Hematopoietic multipotent progenitor cell (in vitro differentiated cells): ENCODE results near the gene TBX2. TPM values are rescaled to one million over a fixed set of nuclear protein-coding genes. Genes with fewer than 3 reads are reported as not detected.
"Not testable (repeated sequence)": the region's sequence is repeated elsewhere in the genome, so short reads cannot be mapped to it uniquely, and the experiment has no call there.

Experiments
- DNase-seq, 3 donors: peaks; one replicate each; pipeline ENCODE4 v3.0.0-alpha.2; 2011 to 2015; ENCODE audit warnings: low read depth in 2 of 3, low spot score in 2 of 3
- total RNA-seq: library from RNA; depleted of rRNA; stranded (reverse); fragments of >200 nt; gene quantifications from one replicate; pipeline ENCODE4 v1.2.3, GENCODE V29; 2012

Gene TBX2
- total RNA-seq, 1 donor = under 0.01 TPM

DNA sequence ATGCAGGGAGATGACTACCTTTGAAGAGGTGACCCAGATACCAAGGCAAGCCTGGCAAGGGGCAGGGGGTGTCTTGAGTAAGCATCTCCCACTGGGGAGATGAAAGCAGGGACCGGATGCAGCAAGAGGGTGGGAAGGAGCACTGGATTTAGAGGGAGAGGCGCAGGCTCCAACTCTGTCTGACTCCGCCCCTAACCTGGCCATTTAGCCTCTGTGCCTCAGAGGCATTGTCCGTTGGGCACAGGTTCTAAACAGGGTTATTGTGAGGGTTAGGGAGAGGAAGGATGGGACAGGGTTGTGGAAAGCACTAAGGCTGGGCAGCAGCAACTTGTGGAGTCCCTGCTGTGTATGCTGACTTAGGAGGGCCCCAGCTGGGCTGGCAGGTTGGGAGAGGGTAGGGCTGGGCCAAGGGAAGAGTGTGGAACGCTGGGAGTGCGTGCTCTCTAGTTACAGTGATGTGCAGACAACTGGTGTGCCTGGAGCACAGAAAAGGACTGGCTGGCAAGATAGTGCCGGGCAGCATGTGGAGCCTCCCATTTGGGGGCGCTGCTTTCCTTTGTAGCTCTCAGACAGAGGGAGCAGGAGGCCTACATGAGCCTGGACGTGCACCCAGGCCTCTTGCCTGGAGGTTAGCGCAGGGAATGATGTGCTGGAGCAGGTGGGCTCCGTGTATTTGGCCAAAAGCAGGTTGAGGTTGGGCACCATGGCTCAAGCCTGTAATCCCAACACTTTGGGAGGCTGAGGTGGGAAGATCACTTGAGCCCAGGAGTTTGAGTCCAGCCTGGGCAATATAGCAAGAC is 26.2 kb downstream of the TBX2 start:
- no peak for DNase-seq

DNA sequence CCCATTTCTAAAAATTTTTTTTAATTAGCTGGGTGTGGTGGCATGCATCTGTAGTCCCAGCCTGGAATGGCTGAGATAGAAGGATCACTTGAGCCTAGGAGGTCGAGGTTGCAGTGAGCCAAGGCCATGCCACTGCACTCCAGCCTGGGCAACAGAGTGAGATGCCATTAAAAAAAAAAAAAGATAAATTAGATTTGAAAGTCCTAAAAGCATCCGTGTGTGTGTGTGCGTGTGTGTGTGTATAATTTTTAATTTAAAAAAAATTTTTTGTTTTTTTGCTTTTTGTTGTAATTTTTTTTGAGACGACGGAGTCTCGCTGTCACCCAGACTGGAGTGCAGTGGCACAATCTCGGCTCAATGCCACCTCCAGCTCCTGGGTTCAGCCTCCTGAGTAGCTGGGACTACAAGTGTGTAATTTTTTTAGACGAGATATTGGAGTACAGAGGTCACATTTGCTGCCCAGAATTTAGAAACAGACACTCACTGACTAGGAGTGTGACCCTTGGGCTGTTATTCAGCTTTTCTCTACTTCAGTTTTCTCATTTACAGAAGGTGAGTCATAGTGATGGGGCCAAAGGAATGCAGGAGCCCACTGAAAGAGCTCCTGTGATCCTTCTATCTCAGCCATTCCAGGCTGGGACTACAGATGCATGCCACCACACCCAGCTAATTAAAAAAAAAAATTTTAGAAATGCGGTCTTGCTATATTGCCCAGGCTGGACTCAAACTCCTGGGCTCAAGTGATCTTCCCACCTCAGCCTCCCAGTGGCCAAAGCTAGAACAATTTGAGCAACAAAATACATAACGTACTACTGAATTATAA is 27.1 kb downstream of the TBX2 start:
- DNase-seq = no peak

DNA sequence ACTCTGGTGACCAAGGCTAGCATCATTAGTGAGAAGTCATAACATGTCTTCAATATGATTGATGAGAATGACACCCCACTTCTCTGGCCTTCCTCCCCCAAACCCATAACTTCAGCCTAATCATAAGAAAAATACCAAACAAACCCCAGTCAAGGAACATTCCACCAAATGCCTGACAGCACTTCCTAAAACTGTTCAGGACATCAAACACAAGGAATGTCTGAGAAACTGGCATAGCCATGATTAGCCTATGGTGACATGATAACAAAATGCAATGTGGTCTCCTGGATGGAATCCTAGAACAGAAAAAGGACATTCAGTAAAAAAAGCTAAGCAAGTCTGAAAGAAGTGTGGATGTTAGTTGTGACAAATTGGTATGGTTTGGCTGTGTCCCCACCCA is 27.9 kb downstream of the TBX2 start:
- DNase-seq = no peak

- no peak for DNase-seq
These were observed 29.6 kb downstream of the TBX2 start for GRCh38 chr17:61429274-61429673.

DNA sequence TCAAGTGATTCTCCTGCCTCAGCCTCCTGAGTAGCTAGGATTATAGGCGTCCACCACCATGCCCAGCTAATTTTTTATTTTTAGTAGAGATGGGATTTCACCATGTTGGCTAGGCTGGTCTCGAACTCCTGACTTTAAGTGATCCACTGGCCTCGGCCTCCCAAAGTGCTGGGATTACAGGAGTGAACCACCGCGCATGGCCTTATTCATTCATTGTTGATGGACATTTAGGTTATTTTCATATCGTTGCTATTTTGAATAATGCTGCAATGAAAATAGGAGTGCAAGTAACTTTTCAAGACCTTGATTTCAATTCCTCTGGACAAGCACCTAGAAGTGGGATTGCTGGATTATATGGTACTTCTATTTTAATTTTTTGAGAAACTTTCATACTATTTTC is 30.2 kb downstream of the TBX2 start:
- DNase-seq = not testable (repeated sequence)

- DNase-seq = no peak
These were observed 32.1 kb downstream of the TBX2 start for GRCh38 chr17:61431594-61432311.

DNA sequence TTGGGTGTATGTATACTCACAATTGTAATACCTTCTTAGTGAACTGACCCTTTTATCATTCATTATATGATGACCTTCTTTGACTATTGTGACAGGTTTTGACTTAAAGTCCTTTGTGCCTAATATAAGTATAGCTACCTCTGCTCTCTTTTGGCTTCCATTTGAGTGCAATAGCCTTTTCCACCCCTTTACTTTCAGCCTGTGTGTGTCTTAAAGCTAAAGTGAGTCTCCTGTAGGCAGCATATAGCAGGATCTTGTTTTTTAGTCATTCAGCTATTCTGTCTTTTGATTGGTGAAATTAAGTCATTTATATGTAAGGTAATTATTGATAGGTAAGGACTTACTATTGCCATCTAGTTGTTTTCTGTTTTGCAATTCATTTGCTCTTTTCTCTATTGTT is 36.6 kb downstream of the TBX2 start:
- DNase-seq = no peak

- DNase-seq = no peak
These were observed 37.5 kb downstream of the TBX2 start for GRCh38 chr17:61436995-61437704.

DNA sequence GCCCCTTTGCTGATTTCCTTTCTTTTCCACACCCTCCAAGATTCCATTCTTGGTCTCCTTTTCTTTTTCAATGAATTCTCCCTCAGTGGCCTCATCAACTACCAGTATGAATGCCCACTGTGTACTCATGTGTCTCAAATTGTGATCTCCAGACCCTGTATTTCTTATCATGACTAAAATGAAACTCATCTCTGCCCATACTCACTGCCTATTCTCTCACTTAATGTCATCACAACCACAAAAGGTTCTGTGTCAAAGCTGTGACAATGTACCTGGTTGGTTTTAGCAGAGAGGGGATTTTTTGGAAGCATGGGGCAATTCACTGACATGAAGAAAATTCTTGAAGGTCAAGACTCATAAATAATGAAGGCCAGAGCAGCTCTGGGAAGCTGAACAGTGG is 41.1 kb downstream of the TBX2 start:
- DNase-seq = no peak

DNA sequence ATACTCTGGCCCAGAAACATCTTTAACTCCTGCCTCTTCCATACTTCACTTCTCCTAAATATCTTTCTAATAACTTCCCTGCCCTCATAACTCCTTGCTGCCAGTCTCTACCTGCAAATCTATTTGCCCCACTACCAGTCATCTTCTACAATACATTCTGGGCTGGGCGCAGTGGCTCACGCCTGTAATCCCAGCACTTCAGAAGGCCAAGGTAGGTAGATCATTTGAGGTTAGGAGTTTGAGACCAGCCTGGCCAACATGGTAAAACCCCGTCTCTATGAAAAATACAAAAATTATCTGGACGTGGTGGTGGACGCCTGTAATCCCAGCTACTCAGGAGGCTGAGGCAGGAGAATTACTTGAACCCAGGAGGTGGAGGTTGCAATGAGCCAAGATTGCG is 41.9 kb downstream of the TBX2 start:
- DNase-seq = not testable (repeated sequence)

DNA sequence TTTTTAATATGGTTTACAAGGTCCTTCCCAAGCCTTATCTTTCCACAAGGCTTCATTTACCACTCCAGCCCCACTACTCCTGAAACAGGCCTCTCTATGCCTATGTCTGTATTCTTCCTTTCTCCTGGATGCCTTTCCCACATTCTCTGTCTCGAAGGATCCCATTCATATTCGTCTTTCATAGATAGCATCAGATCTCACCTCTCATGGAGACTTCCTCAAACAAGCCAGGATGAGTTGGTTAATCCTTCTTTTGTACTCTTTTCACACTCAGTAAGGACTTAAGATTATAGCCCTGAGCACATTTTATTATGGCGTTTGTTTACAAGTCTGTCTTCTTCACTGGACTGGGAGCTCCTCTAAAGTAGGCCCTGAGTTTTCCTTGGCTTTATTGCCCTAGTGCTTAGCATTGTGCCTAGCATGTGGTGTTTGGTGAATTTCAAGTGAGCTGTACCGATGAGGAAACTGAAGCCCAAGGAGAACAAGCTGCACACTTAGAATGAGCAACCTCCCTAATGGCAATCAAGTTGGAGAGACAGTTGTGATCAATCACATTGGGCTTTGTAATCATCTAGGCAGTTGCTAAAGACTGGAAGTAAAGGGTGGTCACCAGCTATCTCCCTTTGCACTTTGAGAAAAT is 42.6 kb downstream of the TBX2 start:
- DNase-seq = no peak

DNA sequence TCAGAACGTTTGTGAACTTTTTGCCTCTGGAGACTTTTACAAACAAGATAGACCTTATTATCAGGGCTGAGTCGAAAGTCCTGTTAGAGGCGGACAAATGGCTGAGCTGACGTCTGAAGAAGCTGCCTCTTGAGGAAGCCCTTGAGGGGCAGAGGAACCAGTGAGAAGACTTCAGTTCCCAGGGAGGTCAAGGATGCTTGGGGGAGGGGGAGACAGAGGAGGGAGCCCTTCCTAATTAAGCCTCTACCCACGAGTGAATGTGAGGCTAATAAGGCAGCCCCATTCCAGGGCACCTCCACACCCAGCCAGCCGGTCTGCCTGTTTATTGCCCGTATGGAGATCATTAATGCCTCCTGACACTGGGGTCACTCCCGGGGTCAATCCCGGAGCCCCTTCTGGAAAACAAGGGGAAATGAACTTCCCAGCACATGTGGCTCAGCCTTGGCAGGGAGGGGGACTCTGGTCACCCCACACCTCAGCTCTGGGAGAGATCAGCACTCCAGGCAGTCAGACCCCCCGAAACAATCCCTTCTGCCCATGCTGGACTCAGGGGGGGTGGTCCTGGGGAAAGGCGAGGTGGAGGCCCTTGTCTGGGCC is 43.3 kb downstream of the TBX2 start:
- DNase-seq = no peak

DNA sequence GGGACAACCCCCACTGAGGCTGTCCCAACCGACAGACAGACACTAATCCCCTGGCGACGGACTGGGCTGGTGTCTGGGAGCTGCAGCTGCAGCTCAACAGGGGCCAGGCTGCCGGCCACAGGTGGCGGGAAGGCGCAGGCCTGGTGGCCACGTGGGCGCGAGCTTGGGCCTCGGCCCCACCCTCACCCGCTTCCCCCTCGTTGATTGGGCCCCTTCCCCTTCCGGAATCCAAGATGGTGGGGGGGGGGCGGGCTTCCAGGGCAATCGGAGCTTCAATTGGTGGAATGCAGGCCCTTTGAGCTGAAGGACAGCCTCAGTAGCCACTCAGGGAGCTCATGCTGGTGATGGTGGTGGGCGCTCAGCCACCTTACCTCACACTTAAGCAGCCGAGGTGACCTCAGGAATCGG is 43.8 kb downstream of the TBX2 start:
- no peak for DNase-seq

DNA sequence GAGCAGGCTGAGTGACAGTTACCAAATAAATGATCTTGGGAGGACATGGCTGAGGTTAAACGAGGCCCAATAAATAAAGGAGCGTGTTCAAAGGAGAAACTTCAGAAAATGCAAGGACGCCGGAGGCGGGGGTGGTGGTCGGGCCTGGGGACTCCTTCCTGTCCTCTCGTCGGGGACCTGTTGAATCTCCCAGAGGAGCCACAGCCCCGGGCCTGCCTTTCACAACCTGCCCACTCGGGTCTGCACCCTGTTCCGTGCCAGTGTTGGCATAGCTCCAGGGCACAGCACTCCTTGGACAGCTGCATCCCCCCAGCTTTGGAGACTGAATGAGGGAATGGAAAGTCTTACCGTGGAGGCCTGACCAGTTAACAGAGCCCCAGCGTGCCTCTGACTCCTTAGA is 44.4 kb downstream of the TBX2 start:
- DNase-seq = no peak

- no peak for DNase-seq
These were observed 45.2 kb downstream of the TBX2 start for GRCh38 chr17:61444831-61445230.

DNA sequence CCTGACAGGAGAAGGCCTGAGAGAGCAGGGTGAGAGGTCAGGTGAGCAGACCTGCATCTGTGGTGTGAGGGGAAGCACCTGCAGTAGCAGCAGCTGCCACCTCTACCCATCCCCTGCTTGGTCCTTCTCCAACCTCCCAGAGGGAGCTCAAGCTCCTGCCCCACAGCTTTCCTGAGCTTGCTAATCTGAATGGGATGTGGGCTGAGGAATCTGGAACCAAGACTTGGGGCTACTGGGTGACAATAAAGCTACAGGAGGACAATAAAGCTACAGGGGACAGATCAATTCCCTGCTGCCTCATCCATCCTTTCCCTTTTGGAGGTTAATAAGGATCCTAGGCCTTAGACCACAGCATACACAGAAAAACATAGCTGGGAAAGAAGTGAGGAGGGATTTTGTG is 47.7 kb downstream of the TBX2 start:
- DNase-seq = no peak

GRCh38 chr17:61448042-61448441 is 48.4 kb downstream of the TBX2 start:
- no peak for DNase-seq

DNA sequence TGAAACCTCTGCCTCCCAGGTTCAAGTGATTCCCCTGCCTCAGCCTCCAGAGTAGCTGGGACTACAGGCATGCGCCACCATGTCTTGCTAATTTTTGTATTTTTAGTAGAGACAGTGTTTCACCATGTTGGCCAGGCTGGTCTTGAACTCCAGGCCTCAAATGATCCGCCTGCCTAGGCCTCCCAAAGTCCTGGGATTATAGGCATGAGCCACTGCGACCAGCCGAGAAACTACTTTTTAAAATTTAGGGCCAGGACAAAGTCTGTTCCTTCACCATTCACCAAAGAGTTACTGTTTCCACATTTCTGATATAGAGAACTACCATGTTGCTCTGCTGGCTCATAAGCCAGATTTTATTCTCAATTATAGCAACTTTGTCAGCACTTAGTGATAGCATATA is 49.5 kb downstream of the TBX2 start:
- not testable (repeated sequence) for DNase-seq

DNA sequence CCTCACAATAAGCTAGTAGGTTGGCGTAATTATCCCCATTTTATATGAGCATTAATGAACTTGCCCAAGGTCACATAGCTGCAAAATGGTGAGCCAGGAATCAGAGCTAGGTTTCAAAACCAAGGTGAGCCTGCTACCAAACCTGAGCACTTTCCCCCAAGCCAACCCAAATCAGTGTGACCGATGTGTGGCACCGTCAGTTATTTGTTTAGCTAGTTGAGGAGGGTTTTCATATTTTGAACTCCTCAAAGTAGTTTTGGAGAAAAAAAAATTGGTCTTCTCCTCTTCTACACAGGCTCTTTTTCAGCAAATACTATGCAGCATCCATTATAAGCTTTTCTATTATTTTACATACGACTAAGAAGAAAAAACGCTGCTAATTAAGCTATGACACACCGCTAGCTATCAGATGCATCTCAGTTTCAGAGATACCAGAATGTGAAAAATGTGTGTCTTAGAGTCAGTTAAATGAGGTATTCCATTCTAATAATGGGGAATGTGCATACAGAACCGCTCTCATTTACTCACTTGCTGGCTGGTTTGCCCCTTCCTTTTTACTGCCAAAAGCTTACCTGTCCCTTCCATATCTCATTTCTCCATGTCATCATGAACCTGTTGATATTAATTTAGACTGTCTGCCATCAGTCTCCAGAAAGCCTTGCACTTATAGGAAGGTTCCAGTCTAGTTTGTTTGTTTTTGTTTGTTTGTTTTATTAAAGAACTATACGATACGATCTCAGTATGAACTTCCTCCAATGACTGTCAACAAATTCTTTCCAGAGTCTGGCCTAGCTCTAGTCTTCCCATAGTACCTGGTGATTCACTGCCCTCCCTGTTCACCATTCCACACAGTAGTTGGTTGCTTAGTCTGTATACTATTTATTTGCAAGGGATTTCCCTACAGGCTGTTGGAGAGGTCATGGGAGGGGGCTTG is 50.3 kb downstream of the TBX2 start:
- no peak for DNase-seq
